GM19372 (cell line): ENCODE data around the gene ONECUT1.

Experiments
- ATAC-seq: cut with Tn5 transposase; IDR thresholded peaks from one replicate; pipeline ENCODE4 v1.9.1; 2021; ENCODE audit warnings: mild to moderate bottlenecking, low read depth, moderate library complexity; ENCODE audit not compliant: unreplicated experiment

The ONECUT1 gene

DNA sequence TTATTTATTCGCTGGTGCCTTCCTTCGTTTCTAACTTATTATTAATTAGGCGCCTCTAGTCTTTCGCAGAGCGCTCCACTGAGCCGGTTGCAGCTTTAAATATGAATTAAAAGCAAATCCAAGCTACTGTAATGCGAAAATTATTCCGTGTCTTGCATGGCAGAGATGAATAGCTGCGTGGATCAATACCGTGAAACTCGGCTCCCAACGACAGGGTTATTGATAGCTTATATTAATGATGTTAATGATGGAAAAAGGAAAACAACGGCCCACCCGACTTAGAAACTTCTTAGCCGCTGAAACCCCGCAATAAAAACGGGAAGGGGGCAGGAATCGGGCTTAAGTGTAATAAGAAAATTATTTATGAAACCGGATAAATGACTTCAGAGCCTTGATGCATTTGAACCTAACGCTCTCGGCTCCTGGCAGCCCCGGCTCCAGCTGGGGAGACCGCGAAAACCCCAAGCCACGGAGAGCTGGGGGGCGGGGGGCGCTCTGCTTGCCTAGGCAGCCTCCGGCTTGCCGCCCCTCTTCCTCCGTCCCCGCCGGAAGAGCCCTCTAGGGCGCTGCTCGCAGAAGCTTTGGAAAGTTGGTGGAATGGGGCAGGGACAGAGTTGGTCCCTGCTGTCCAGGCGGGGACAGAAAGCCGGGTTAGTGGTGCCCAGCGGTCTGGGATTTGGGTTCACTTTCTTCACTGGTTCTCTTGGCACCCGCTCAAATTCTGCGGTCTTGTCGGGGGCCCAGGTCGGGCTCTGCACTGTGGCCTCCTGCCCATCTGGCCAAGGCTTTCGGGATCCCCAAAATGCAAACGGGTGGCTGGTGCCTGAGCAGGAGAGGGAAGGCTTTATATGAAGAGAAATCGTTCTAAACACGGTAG lies 7.7 kb upstream of the ONECUT1 start:
- no peak for ATAC-seq

- ATAC-seq = no peak
Measured at GRCh38 chr15:52796753-52797520, 6.8 kb upstream of the ONECUT1 start.

GRCh38 chr15:52796228-52796521 lies 6.0 kb upstream of the ONECUT1 start:
- no peak for ATAC-seq

- ATAC-seq = no peak
Measured at GRCh38 chr15:52795464-52796227, 5.5 kb upstream of the ONECUT1 start.

GRCh38 chr15:52794665-52795463 lies 4.7 kb upstream of the ONECUT1 start:
- ATAC-seq = no peak

DNA sequence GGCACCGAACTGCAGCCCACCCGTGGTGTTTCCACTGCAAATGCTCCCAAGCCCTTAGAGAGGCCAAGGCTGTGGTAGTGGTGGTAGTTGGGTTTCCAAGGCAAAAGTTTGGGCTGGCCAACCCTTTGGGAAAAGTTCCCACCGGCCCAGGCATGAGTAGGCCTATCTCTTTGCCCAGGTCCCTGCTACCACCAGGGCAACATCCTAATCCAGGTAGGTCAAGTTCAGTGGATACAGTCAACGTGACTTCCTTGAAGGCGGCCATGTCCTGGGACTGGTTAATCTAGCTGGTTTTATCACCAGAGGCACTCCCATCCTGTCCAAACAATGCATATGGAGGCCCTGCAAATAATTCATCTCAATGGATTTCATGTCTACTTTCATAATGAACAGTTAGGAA lies 1.6 kb upstream of the ONECUT1 start:
- no peak for ATAC-seq

DNA sequence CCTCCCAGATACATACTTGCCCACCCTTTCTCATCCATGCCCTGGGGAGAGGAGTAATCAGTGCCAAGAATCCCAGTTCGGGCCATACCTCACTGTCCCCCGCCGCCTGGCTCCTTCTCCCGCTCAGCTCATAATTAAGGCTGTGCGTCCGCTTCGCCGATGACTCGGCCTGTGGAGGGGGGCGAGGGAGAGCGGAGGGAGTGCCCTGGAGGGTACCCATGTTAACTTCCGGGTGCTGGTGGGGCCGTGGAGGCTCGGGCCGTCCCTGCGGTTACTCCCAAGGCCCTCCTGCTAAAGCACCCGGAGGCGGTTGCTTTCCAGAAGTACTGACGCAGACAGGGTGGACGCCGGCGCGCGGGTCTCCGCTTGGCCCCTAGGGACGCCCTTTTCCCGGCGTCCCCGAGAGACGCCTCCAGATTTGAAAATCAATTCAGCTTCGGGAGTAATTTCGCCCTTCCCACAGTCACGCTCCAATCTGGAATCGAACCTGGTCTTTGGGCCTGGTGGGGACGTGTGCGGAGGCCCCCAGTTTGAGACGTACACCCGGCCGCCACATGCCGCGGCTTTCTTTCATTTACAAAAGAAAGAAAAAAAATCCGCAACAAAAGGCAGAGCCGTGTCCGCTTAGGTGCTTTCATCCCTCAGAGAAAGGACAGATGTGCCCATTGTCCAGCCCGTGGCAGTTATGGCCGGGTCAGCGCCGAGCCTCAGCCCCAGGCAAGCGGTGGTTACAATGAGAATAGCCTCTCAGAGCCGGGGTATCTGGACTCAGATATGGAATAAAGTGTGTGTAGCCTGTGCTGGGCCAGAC lies 1.0 kb upstream of the ONECUT1 start:
- ATAC-seq = no peak

DNA sequence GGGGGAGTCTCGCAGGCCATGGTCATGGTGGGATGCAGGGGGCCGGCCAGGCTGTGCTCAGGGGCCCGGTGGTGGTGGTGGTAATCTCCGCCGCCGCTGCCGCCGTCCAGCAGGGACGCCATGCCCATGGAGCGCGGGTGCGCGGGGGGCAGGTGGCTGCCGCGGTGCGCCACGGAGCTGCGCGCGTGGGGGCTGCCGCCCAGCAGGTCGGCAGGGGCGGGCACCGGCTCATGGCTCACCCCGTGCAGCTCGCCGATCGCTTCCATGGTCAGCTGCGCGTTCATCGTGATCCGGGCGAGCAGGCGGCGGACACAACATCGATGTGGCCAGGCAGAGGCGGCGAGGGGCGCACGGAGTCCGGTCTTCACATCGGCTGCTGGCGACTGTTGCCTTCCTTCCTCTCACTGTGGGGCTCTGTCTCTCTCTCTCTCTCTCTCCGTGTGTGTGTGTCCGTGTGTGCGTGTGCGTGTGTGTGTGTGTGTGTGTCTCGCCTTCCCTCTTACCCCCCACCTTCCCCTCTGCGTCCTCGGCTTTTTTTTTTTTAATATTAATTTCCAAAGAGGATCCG lies 451 bp downstream of the ONECUT1 start:
- ATAC-seq = no peak

- ATAC-seq = no peak
Measured at GRCh38 chr15:52789008-52789600, 1.0 kb downstream of the ONECUT1 start.

DNA sequence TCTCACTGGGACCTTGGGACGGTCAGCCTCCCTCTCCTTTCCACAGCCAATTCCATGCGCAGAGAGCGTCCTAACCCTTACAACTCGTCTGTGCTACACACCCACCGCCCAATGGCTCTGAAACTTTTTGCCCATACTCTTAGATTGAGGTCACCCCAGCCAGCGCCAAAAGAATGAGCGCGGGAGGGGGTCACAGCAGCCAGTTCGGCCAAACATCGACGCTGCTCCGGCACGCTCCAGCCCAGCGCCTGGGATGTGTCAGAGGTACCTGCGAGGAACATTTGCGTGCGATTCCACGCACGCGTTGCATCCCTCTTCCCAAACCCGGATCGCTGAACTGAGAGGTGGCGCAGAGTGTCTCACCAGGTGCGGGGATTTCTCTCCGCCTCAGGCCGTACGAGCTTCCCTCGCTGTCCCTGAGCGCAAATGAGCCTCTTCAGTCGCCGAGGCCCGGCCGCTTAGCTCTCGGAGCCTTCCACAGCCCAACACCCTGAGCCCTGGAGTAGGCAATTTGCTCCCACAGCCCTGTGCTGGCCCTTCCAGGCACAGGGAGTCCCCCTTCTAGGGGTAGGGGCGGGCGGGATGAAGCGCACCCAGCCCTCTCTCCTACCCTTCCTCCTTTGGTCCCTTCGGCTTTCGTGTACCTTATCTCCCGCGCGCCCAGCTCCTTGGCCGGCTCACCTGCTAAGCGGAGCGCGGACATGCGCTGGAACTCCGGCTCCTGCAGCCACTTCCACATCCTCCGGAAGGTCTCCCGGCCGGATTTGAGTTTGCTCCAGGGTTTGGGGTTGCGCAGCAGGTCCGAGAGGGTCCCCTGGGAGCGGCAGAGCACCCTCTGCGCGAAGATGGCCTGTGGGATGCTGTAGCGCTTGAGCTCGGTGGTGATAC lies 1.8 kb downstream of the ONECUT1 start:
- no peak for ATAC-seq

GRCh38 chr15:52787549-52788098 lies 2.5 kb downstream of the ONECUT1 start:
- ATAC-seq = no peak

- no peak for ATAC-seq
Measured at GRCh38 chr15:52787123-52787503, 3.0 kb downstream of the ONECUT1 start.

GRCh38 chr15:52786436-52787122 lies 3.6 kb downstream of the ONECUT1 start:
- ATAC-seq = no peak

DNA sequence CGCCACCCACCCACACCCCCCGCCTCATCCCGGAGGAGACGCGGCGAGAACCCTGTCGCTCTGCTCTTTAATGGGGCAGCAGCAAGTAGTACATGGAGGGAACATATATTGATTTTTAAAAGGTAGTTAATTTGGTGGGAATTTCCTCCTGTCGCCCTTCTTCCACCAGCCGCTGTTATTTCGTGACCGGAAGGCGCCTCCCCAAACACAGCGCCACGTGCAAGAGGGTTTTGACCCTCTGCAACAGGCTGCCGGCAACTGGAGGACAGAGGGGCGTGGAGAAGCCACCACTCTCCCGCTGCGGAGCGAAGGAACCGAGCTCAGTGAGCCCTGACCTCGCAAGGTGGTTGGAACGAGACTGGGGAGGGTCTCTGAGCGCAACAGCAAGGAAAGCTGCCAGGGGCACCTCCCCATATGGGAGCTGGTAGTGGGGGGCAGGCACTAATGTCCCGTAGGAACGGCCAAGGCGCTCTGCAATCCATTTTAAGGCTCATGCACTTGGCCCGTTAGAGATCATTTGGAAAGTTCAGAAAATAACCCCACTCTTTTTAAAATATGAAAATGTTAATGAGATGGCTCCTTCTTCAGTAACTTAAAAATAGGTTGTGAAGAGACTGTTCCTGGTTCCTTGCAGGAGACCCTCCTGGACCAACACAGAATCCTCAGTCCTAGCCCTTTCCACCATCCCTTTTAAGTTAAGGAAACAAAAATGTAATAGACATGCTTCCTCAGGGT lies 4.3 kb downstream of the ONECUT1 start:
- no peak for ATAC-seq

DNA sequence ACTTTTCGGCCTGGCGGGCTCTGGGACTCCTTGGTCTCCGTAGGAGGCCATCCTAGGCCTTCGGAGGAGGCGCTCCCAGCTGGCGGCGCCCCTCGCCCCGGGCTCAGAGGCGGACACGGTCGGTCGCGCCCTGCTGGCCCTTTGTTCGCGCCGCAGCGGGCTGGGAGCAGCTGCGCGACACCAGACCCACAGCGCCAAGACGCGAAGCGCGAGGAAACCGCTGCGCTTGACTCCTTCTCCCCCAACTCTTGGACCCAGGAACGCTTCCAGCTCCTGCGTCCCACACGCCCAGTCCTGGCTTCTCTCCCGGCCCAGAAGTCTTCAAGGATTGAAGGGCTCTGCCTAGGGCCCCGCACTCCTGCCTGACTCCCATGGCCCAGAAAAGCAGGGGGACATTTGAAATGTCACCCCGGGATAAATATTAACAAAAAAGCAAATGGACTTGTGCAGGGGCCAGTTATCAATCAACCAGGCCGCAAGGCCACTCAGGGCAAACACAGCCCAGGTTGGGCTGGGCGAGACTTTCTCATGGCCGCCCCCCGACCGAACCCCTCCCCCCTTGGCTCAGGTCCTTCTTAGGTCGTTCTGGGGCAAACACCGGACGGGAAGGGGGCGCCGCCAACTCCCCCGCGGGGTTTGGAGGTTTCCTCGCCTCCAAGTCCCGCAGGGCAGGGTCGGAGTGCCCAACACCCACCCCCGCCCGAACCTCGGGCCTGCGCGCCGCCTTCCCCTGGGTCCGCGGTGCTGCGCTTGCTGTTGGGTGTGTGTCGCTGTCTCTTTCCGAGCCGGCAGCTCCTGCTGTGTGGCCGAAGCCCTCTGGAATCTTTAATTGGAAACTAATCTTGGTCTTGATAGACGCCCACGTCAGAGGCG lies 5.1 kb downstream of the ONECUT1 start:
- no peak for ATAC-seq
